AG10803 (cell line): ENCODE measurements around the gene ARID3B.

Source experiments
- DNase-seq: peaks from one replicate; pipeline ENCODE4 v3.0.0; 2010; ENCODE audit warnings: low read depth
- H3K4me3 ChIP-seq: 2 replicates; pipeline ENCODE4 v1.5.1; 2011; ENCODE audit warnings: mild to moderate bottlenecking, low read length, control low read depth
- TF ChIP-seq, protein P1 (sequence below): conservative IDR thresholded peaks from 2 replicates; pipeline ENCODE4 v1.5.1; 2011; ENCODE audit warnings: mild to moderate bottlenecking, low read length, control low read depth, inconsistent platforms

The ARID3B gene

DNA sequence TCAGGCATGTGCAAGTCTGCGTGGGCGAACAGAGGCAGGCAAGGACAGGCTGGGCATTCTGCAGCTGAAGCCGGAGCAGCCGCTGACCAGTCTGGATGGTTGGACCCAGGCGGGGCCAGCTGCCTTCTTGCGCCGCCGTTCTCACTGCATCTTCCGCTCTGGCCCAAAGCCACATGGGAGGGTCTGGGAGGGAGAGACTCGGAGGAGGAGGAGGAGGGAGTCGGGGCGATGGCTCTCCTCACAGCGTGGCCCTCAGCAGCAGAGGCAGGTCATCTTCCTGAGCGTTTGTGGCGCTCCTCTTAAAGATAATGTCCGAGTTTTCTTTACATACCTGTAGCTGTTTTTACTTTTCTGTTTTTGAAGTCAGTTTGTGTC lies 80.5 kb downstream of the ARID3B start:
- TF ChIP-seq, protein P1, sequence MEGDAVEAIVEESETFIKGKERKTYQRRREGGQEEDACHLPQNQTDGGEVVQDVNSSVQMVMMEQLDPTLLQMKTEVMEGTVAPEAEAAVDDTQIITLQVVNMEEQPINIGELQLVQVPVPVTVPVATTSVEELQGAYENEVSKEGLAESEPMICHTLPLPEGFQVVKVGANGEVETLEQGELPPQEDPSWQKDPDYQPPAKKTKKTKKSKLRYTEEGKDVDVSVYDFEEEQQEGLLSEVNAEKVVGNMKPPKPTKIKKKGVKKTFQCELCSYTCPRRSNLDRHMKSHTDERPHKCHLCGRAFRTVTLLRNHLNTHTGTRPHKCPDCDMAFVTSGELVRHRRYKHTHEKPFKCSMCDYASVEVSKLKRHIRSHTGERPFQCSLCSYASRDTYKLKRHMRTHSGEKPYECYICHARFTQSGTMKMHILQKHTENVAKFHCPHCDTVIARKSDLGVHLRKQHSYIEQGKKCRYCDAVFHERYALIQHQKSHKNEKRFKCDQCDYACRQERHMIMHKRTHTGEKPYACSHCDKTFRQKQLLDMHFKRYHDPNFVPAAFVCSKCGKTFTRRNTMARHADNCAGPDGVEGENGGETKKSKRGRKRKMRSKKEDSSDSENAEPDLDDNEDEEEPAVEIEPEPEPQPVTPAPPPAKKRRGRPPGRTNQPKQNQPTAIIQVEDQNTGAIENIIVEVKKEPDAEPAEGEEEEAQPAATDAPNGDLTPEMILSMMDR, result no peak
- DNase-seq, result no peak

DNA sequence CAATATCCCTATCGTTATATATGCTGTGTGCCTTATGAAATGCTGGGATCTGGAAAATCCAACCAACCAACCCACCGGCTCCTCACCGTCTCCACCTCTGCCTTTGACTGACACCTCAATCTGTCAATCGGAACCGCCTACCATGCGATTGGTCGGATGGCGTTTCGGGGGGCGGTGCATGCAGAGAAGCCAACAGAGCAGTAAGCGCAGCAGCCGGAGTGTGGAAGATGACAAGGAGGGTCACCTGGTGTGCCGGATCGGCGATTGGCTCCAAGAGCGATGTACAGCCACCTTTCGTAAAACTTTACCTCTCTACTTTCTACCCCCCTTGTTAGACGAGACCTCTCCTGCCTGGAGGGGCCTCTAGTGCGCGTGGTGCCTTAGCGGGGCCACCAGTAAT lies 80.9 kb downstream of the ARID3B start:
- TF ChIP-seq, protein P1, result no peak
- no peak for DNase-seq

More for the DNA sequence above, 80.5 kb downstream of the ARID3B start:
- no peak overlapping the region for H3K4me3 ChIP-seq

DNA sequence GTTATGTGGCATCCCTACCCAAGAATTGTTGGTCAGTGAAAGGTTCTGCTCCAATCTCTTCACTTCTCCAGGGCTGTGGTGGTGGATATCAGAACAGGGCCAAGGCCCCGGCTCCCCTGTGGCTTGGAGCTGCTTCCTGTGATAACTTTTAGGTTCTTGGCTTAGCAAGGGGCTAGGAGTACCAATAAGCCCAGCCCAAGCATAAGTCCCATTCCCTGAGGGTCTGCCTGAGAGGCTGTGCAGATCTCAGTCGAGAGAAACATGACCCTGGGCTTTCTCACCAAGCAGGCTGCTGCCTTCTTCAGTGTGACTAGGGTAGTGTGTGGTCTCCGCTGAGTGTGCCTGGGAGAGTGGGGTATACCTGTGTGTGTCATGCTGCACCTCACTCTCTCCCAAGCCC lies 81.7 kb downstream of the ARID3B start:
- DNase-seq, result no peak
- TF ChIP-seq, protein P1, result no peak
- no peak overlapping the region for H3K4me3 ChIP-seq

More for the DNA sequence above, 80.9 kb downstream of the ARID3B start:
- no peak overlapping the region for H3K4me3 ChIP-seq

GRCh38 chr15:74624020-74624602 lies 83.1 kb downstream of the ARID3B start:
- no peak overlapping the region for H3K4me3 ChIP-seq
- DNase-seq, result no peak
- TF ChIP-seq, protein P1, result no peak

DNA sequence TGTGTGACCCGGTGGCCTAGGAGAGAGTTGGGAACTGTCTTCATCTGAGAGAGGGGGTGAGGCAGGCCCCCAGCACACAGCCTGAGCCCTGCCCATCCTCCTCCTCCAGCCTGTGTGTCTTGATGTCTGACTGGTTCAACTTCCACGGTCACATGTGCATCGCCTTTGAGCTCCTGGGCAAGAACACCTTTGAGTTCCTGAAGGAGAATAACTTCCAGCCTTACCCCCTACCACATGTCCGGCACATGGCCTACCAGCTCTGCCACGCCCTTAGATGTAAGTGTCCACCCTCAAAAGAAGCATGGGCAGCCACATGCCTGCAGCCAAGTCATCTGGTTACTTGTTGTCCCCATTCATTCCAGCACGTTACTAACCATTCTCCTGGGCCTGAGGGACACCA lies 84.7 kb downstream of the ARID3B start:
- H3K4me3 ChIP-seq, result no peak overlapping the region
- DNase-seq, result no peak
- TF ChIP-seq, protein P1, result no peak

DNA sequence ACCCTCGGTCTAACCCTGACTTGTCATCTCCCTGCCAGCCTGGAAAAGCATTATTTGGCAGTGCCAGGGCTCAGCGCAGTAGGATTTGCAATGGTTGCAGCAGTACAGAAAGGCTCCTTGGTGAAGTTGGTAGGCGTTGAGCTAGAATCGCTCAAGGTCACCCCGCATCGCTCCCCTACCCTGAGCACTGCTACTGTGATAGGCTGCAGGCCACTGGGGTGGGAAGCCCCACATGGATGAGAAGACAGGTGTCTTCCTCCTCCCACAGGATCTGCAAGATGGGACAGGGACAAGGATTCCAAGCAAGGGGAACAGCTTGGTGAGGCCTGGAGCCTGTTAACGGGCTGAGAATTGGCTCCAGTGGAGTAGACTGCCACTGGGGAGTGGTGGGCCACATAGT lies 85.3 kb downstream of the ARID3B start:
- TF ChIP-seq, protein P1, result no peak
- no peak for DNase-seq
- no peak overlapping the region for H3K4me3 ChIP-seq

DNA sequence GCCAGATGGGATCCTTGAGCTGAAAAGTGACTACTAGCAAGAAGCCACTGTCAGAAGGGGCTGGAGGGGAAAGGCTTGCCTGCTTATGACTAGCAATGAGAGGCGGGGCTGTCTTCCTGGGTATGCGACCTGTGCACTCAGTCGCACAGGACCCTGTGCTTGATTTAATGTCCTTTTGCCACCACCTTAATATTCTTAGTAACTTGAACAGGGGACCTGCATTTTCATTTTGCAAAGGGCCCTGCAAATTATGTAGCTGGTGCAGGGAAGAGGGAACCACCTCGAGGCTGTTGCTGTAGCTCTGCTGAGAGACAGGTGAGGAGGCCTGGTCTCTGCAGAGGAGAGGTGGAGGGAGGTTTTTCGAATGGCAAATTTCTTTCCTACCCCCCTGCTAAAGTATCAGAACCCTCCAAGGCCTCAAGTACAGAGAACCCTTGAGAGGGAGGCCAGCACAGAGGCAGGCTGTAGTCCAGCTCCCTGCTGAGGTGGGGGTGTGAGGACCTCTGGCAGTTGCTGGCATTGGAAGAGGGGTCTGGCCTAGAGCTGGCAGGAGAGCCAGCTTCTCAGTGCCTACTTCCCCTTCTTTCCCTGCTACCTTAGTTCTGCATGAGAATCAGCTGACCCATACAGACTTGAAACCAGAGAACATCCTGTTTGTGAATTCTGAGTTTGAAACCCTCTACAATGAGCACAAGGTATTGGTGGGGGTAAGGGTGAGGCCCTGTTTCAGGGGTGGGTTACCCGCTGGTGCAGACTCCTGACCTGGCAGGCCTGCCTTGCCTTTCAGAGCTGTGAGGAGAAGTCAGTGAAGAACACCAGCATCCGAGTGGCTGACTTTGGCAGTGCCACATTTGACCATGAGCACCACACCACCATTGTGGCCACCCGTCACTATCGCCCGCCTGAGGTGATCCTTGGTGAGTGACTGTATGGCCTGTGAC lies 86.0 kb downstream of the ARID3B start:
- TF ChIP-seq, protein P1, result no peak
- DNase-seq, result no peak
- no peak overlapping the region for H3K4me3 ChIP-seq
